Rectal smooth muscle tissue (tissue), 1 donor: Measurements from ENCODE around the gene RFX6.

ENCODE experiments used
- H3K27ac ChIP-seq: one replicate; pipeline ENCODE4 v1.7.0; 2013; ENCODE audit warnings: low read depth, low read length, inconsistent platforms
- H3K27me3 ChIP-seq: one replicate; pipeline ENCODE4 v1.7.0; 2013; ENCODE audit warnings: low read length; ENCODE audit not compliant: control insufficient read depth, insufficient read depth
- H3K36me3 ChIP-seq: one replicate; pipeline ENCODE4 v1.7.0; 2013; ENCODE audit warnings: low read length; ENCODE audit not compliant: control insufficient read depth, insufficient read depth
- H3K4me1 ChIP-seq: one replicate; pipeline ENCODE4 v1.7.0; 2013; ENCODE audit warnings: low read length; ENCODE audit not compliant: control insufficient read depth, insufficient read depth
- H3K4me3 ChIP-seq: one replicate; pipeline ENCODE4 v1.7.0; 2013; ENCODE audit warnings: low read length
- H3K9ac ChIP-seq: one replicate; pipeline ENCODE4 v1.7.0; 2013; ENCODE audit warnings: low read length

The RFX6 gene

DNA sequence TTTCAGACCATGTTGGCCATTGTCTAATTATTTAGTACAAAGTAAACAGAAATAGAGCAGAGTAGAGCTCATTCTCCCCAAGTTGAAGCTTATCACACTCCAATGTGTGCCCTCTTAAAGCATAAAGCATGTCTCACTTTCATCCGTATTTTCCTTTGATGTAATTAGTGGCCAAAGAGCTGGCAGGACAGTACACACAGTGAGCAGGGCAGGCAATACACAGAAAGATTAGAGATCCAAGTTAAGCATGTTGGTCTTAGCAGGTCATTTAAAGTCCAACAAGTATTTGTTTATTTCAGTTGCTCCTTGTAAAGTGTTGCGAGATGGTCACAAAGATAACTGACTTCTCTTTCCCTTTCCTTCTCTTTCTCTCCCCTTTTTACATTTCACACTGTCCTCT lies 47.2 kb downstream of the RFX6 start:
- H3K9ac ChIP-seq, result no peak overlapping the region
- no peaks in the 10 kb centered on the region for H3K27me3 ChIP-seq
- H3K36me3 ChIP-seq, result no peaks in the 10 kb centered on the region
- no peak overlapping the region for H3K4me3 ChIP-seq
- no peaks in the 10 kb centered on the region for H3K4me1 ChIP-seq
- no peak overlapping the region for H3K27ac ChIP-seq

DNA sequence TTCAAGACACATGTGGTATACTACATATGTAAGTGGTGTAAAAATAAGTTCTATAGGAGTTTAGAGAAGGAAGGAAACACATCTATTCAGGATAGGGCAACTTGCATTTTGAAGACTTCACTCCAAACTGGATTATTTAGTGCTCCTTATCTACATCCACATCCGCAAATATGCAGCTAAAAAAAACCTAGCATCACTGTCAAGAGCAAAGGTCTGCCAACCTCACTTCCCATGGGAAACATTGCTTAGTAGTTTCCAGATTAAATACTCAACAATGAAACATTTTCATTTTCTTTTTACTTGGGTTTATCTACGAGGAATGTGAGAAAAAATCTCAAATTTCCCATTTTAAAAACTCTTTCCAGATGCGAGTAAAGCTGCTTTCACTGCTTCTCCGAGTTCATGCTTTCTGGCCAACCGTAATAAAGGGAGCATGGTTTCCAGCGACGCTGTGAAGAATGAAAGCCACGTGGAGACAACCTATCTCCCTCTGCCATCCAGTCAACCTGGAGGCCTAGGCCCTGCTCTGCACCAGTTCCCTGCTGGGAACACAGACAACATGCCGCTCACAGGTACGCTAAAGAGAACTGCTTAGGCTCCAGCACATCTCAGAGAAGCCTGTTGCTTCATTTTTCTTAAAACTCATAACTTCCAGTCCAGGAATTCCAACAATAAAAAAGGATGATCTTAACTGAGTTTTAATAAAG lies 48.2 kb downstream of the RFX6 start:
- Histone ChIP-seq H3K9ac (no peak overlapping the region), H3K27me3 (no peaks in the 10 kb centered on the region), H3K36me3 (no peaks in the 10 kb centered on the region), H3K27ac (no peak overlapping the region), H3K4me1 (no peaks in the 10 kb centered on the region), H3K4me3 (no peak overlapping the region)

DNA sequence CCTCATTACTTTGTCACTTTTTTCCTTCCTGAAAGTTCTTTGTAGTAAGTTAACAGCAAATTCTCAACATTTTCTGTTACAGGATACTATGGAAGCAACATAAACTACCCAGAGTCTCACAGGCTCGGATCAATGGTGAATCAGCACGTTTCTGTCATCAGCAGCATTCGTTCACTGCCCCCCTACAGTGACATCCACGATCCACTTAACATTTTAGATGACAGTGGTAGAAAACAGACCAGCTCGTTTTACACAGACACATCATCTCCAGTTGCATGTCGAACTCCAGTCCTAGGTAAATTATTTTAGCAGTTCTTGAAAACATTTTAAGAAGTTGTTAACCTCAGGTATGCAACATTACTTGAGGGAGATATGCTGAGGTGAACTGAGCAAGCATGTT lies 51.6 kb downstream of the RFX6 start:
- Histone ChIP-seq H3K9ac (no peak overlapping the region), H3K4me1 (no peaks in the 10 kb centered on the region), H3K27me3 (no peaks in the 10 kb centered on the region), H3K27ac (no peak overlapping the region), H3K4me3 (no peak overlapping the region), H3K36me3 (no peaks in the 10 kb centered on the region)

- Histone ChIP-seq H3K4me1 (no peaks in the 10 kb centered on the region), H3K4me3 (no peak overlapping the region), H3K27me3 (no peaks in the 10 kb centered on the region), H3K36me3 (no peaks in the 10 kb centered on the region), H3K27ac (no peak overlapping the region), H3K9ac (no peak overlapping the region)
Observed at GRCh38 chr6:116929825-116930224, 52.8 kb downstream of the RFX6 start.

- Histone ChIP-seq H3K4me1 (no peaks in the 10 kb centered on the region), H3K9ac (no peak overlapping the region), H3K4me3 (no peak overlapping the region), H3K36me3 (no peaks in the 10 kb centered on the region), H3K27ac (no peak overlapping the region), H3K27me3 (no peaks in the 10 kb centered on the region)
Observed at GRCh38 chr6:116931456-116931855, 54.4 kb downstream of the RFX6 start.

DNA sequence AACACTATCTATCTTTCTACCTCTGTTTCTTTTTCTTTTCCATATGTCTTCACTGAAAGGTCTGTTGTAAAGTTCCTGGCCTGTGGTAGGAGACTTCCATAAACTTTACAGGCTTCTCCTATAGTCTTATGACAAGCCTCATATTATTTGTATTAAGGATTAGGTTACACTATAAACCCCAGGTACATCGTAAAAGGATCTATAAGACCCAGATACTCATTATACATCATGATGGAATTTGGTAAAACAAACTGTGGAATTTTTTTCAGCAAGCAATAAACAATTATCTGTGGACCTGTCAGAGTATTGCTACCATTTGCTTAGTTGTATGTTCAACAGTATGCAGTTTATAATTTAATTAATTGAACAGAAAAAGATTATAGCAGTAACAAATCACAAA lies 55.5 kb downstream of the RFX6 start:
- Histone ChIP-seq H3K4me3 (no peak overlapping the region), H3K9ac (no peak overlapping the region), H3K27me3 (no peaks in the 10 kb centered on the region), H3K4me1 (no peaks in the 10 kb centered on the region), H3K36me3 (no peaks in the 10 kb centered on the region), H3K27ac (no peak overlapping the region)

- Histone ChIP-seq H3K27me3 (no peaks in the 10 kb centered on the region), H3K4me3 (no peak overlapping the region), H3K27ac (no peak overlapping the region), H3K4me1 (no peaks in the 10 kb centered on the region), H3K9ac (no peak overlapping the region), H3K36me3 (no peaks in the 10 kb centered on the region)
Observed at GRCh38 chr6:116933485-116933884, 56.4 kb downstream of the RFX6 start.

DNA sequence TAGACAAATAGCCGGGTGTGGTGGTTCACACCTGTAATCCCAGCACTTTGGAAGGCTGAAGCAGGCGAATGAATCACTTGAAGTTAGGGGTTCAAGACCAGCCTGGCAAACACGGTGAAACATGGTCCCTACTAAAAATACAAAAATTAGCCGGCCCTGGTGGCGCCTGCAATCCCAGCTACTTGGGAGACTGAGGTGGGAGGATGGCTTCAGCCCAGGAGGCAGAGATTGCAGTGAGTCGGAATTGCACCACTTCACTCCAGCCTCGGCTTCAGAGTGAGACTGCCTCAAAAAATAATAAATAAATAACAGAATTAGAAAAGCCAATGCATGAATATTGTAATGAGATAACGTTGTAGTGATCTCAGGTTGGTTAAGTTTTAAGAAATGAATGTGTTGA lies 61.3 kb downstream of the RFX6 start:
- no peaks in the 10 kb centered on the region for H3K36me3 ChIP-seq
- H3K27me3 ChIP-seq, result no peaks in the 10 kb centered on the region
- H3K27ac ChIP-seq, result no peak overlapping the region
- H3K9ac ChIP-seq, result no peak overlapping the region
- H3K4me1 ChIP-seq, result no peaks in the 10 kb centered on the region
- H3K4me3 ChIP-seq, result no peak overlapping the region

GRCh38 chr6:116941727-116942126 lies 64.7 kb downstream of the RFX6 start:
- Histone ChIP-seq H3K4me3 (no peak overlapping the region), H3K36me3 (no peaks in the 10 kb centered on the region), H3K9ac (no peak overlapping the region), H3K27me3 (no peaks in the 10 kb centered on the region), H3K27ac (no peak overlapping the region), H3K4me1 (no peaks in the 10 kb centered on the region)

GRCh38 chr6:116945809-116946208 lies 68.8 kb downstream of the RFX6 start:
- no peaks in the 10 kb centered on the region for H3K4me1 ChIP-seq
- H3K27ac ChIP-seq, result no peak overlapping the region
- H3K36me3 ChIP-seq, result no peaks in the 10 kb centered on the region
- no peaks in the 10 kb centered on the region for H3K27me3 ChIP-seq
- no peak overlapping the region for H3K9ac ChIP-seq
- H3K4me3 ChIP-seq, result no peak overlapping the region

DNA sequence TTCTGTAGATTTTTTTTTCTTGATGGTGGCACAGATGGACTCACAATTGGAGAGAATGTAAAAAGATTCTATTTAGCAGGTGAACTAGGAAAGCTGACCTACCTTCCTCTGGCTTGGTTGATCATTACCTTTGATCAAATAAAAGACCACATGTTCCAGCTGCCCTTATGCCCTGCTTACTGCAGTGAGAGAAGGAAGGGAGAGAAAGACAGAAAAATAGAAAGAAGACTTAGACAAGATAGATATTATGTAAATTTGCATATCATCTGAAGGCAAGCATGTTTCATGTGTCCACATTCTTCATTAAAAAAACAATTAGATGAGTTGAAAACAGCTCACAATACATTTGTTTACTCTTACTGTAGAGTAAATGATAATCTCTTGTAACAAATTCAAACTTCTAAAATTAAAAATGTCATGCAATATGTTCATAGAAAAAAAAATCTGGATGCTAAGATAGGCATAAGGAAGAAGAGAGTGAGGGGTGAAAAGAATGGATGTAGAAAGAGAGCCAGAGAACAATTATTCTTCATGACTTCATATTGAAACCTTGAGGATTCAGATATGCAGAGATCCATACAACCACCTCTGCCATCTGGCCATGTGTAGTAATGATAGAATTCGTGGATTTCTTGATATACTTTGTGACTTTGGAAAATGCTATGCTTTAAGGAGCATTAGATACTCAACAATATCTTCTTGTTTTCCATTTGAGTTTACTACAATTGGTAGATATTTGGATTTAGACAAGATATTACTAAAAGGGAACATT lies 71.7 kb downstream of the RFX6 start:
- H3K27ac ChIP-seq, result no peak overlapping the region

GRCh38 chr6:116949964-116950363 lies 72.9 kb downstream of the RFX6 start:
- Histone ChIP-seq H3K4me1 (no peaks in the 10 kb centered on the region), H3K9ac (no peak overlapping the region), H3K4me3 (no peak overlapping the region), H3K27ac (no peak overlapping the region), H3K36me3 (no peaks in the 10 kb centered on the region), H3K27me3 (no peaks in the 10 kb centered on the region)

More for the DNA sequence above, 71.7 kb downstream of the RFX6 start:
- Histone ChIP-seq H3K4me1 (no peaks in the 10 kb centered on the region), H3K36me3 (no peaks in the 10 kb centered on the region), H3K27me3 (no peaks in the 10 kb centered on the region), H3K4me3 (no peak overlapping the region), H3K9ac (no peak overlapping the region)

DNA sequence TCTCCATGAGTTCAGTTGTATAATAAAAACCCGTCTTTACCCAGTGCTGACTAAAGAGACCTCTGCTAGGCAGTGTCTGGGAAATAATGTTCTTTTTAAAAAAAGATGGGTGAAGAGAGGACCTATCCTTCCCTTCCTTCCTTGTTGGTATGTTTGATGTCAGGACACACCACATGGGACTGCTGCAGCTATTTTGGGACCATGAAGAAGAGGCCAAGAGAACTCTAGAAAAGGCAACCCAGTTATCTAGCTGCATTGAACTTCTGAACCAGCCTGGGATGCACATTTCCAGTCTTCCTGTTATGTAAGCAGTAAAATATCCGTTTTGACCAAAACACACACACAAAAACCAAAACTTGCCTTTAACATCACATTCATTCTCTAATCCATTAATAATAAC lies 77.3 kb downstream of the RFX6 start:
- no peak overlapping the region for H3K27ac ChIP-seq

More for the DNA sequence above, 77.3 kb downstream of the RFX6 start:
- H3K27me3 ChIP-seq, result no peaks in the 10 kb centered on the region
- H3K4me3 ChIP-seq, result no peak overlapping the region
- H3K4me1 ChIP-seq, result no peaks in the 10 kb centered on the region
- no peak overlapping the region for H3K9ac ChIP-seq
- H3K36me3 ChIP-seq, result no peaks in the 10 kb centered on the region
